ENCODE measurements around the gene HMCN2.

DNA sequence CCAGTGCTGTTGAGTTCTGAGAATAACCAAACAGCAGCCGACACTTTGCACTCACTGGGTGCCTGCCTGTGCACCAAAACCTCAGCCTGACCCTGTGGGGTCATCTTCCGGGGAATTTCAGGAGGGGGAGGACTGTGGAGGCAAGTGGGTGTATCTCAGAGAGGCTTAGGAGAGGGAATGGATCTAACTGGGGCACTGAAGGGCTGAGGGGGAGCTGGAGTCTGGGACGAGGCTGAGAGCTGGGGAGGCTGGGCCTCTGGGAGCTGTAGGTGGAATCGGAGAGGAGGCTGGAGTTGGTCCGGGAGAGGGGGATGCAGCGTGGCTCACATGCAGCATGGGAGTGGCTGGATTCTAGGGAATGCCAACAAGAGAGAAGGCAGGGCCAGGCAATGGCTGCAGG is 164.3 kb downstream of the HMCN2 start:
- TF ChIP-seq CTCF (IDR thresholded peaks at IDR 0.05; ENCODE audit: low read depth, low read length) (no peak), EZH2phosphoT487 (IDR thresholded peaks at IDR 0.05; ENCODE audit: low read depth) (no peak)

Data from OCI-LY3 (cell line).